K562 (cell line): Measurements from ENCODE around the gene PRDM10. TPM values are rescaled to one million over a fixed set of nuclear protein-coding genes. Genes with fewer than 3 reads are reported as not detected.

Experiments used
- ATAC-seq: fragments of 200-7000 bp; cut with Tn5 transposase; 3 replicates; pipeline ENCODE4 v1.9.1; 2020; ENCODE audit warnings: moderate library complexity
- BruUV-seq: library from RNA; stranded (reverse); fragments of 400-500 nt; replicated peaks from 2 replicates; lab custom pipeline; 2021; lab: Mats Ljungman, UMichigan
- CTCF ChIA-PET: fragments of 300-600 bp; formaldehyde crosslinking; extraction: SDS; loops from one replicate; lab custom pipeline; 2021; ENCODE audit warnings: low intra/inter-chr PET ratio; lab: Yijun Ruan, JAX
- POLR2A ChIA-PET: fragments of 300-600, 350-650 bp; sonication (Branson Sonifier 250); formaldehyde crosslinking; extraction: SDS; loops from one replicate; lab custom pipeline; 2021; ENCODE audit warnings: antibody characterized with exemption, inconsistent platforms; lab: Yijun Ruan, JAX
- DNase-seq, 4 experiments: peaks; one replicate each; pipeline versions ENCODE4 v3.0.0 to v3.0.0-alpha.2; 2011 to 2018; ENCODE audit warnings: low spot score in 3 of 4, mixed read lengths in 3 of 4; ENCODE audit errors: extremely low read depth in 1 of 4
- FAIRE-seq: peaks from 2 replicates; lab custom pipeline; 2011; peaks lifted over from hg19 to GRCh38; lab: Jason Lieb, UNC
- H2AFZ ChIP-seq: 2 replicates; pipeline ENCODE4 v1.6.0; 2011; ENCODE audit warnings: low read depth, low read length, control low read depth, inconsistent platforms
- H3K27ac ChIP-seq: fragments of 200-600 bp; 3 replicates; pipeline ENCODE4 v1.8.0; 2011; ENCODE audit warnings: low read depth, mild to moderate bottlenecking, control low read depth, inconsistent platforms, low read length, moderate library complexity, mixed read lengths; ENCODE audit errors: extremely low read depth
- H3K27me3 ChIP-seq, 2 experiments: fragments of 300-600 bp in 1 of 2; 2 replicates in 1 of 2; 3 replicates in 1 of 2; pipeline versions ENCODE4 v1.6.0 to v1.8.0; 2011; ENCODE audit warnings: inconsistent platforms in 2 of 2, low read length in 2 of 2, mild to moderate bottlenecking in 1 of 2, mixed read lengths in 1 of 2, moderate library complexity in 1 of 2; ENCODE audit not compliant: control insufficient read depth in 2 of 2, insufficient read depth in 2 of 2
- H3K36me3 ChIP-seq: fragments of 300-600 bp; 3 replicates; pipeline ENCODE4 v1.8.0; 2011; ENCODE audit warnings: mild to moderate bottlenecking, low read length, inconsistent platforms; ENCODE audit not compliant: control insufficient read depth, insufficient read depth
- H3K4me1 ChIP-seq, 2 experiments: fragments of 200-600 bp in 1 of 2; replicated peaks in 1 of 2; 2 replicates in 1 of 2; 3 replicates in 1 of 2; pipeline versions ENCODE4 v1.5.1 to v1.8.0; 2011; ENCODE audit warnings: inconsistent platforms in 2 of 2, low read length in 2 of 2, mild to moderate bottlenecking in 1 of 2, mixed read lengths in 1 of 2, moderate library complexity in 1 of 2; ENCODE audit not compliant: control insufficient read depth in 2 of 2, insufficient read depth in 2 of 2
- H3K4me2 ChIP-seq: 2 replicates; pipeline ENCODE4 v1.6.1; 2011; ENCODE audit warnings: low read length, control low read depth, inconsistent platforms, mixed read lengths; ENCODE audit not compliant: insufficient read depth
- H3K4me3 ChIP-seq: fragments of 200-600 bp; sonication (generic), shearing (Covaris generic); 2 replicates; pipeline ENCODE4 v1.5.1; 2016; ENCODE audit warnings: control low read depth, inconsistent platforms
- H3K79me2 ChIP-seq: fragments of 200-600 bp; 3 replicates; pipeline ENCODE4 v1.8.0; 2011; ENCODE audit warnings: low read length, inconsistent platforms; ENCODE audit not compliant: control insufficient read depth, insufficient read depth
- H3K9ac ChIP-seq, 2 experiments: 2 replicates each; pipeline versions ENCODE4 v1.6.0 to v1.6.1; 2011; ENCODE audit warnings: low read depth in 2 of 2, low read length in 2 of 2, control low read depth in 1 of 2, inconsistent platforms in 1 of 2, mild to moderate bottlenecking in 1 of 2, mixed read lengths in 1 of 2; ENCODE audit not compliant: insufficient read depth in 1 of 2
- H3K9me1 ChIP-seq: one replicate; pipeline ENCODE4 v1.6.0; 2011; ENCODE audit warnings: inconsistent platforms, mild to moderate bottlenecking, low read length, moderate library complexity; ENCODE audit not compliant: control insufficient read depth, insufficient read depth
- H3K9me3 ChIP-seq: replicated peaks from 2 replicates; pipeline ENCODE4 v1.5.1; 2011; ENCODE audit warnings: low read depth, low read length, inconsistent platforms; ENCODE audit not compliant: control insufficient read depth, insufficient read depth
- H4K20me1 ChIP-seq: replicated peaks from 2 replicates; pipeline ENCODE4 v1.6.1; 2011; ENCODE audit warnings: low read length, inconsistent platforms, mixed read lengths; ENCODE audit not compliant: control insufficient read depth, insufficient read depth
- CSDE1 ChIP-seq, 2 experiments: fragments of 450-650 bp; IDR thresholded peaks; 2 replicates each; pipeline ENCODE4 v1.6.1; 2016; ENCODE audit warnings: mild to moderate bottlenecking in 1 of 2
- DPF2 ChIP-seq: fragments of 450-650 bp; IDR thresholded peaks from 2 replicates; pipeline ENCODE4 v1.6.1; 2016
- GTF2A2 ChIP-seq: IDR thresholded peaks from 2 replicates; pipeline ENCODE4 v1.6.1; 2016; ENCODE audit warnings: mild to moderate bottlenecking, missing genetic modification characterization, missing compliant biosample characterization
- MAFK ChIP-seq: IDR thresholded peaks from 2 replicates; pipeline ENCODE4 v1.6.1; 2011; ENCODE audit warnings: low read length, improper control_type of control experiment
- MYC ChIP-seq, 2 experiments: fragments of 250-450 bp in 1 of 2; sonication (Bioruptor Pico) in 1 of 2; IDR thresholded peaks; 2 replicates each; pipeline versions ENCODE4 v1.5.1 to v1.6.1; 2012 to 2021; ENCODE audit warnings: low read depth in 2 of 2, borderline replicate concordance in 1 of 2, improper control_type of control experiment in 1 of 2, low read length in 1 of 2, mild to moderate bottlenecking in 1 of 2, moderate library complexity in 1 of 2
- NR1H2 ChIP-seq: sonication (generic); formaldehyde crosslinking; IDR thresholded peaks from 2 replicates; pipeline ENCODE4 v1.4.0; 2020; ENCODE audit warnings: mild to moderate bottlenecking, missing genetic modification reagents
- PPARD ChIP-seq: fragments of 250-450 bp; sonication (Bioruptor Pico); IDR thresholded peaks from 2 replicates; pipeline ENCODE4 v1.8.0; 2022; ENCODE audit warnings: inconsistent platforms, mild to moderate bottlenecking, moderate library complexity
- TAF9B ChIP-seq: fragments of 450-650 bp; IDR thresholded peaks from 2 replicates; pipeline ENCODE4 v1.6.1; 2018; ENCODE audit warnings: mild to moderate bottlenecking; ENCODE audit not compliant: partially characterized antibody
- YY1 ChIP-seq, 3 experiments: IDR thresholded peaks; 2 replicates each; pipeline ENCODE4 v1.6.1; 2011; ENCODE audit warnings: low read length in 2 of 3, mild to moderate bottlenecking in 2 of 3, moderate library complexity in 2 of 3, borderline replicate concordance in 1 of 3, control low read depth in 1 of 3, low read depth in 1 of 3; ENCODE audit not compliant: insufficient read depth in 3 of 3, insufficient replicate concordance in 2 of 3, control insufficient read depth in 1 of 3, insufficient read length in 1 of 3; ENCODE audit errors: extremely low read depth in 1 of 3
- ZFPM2 ChIP-seq: fragments of 250-450 bp; sonication (Bioruptor Pico); IDR thresholded peaks from 2 replicates; pipeline ENCODE4 v1.5.1; 2022; ENCODE audit warnings: mild to moderate bottlenecking
- ZNF699 ChIP-seq: fragments of 250-450 bp; sonication (Bioruptor Pico); IDR thresholded peaks from 2 replicates; pipeline ENCODE4 v1.8.0; 2021; ENCODE audit warnings: mild to moderate bottlenecking, moderate library complexity; ENCODE audit not compliant: insufficient replicate concordance
- WGBS: fragments of 100-300 bp; shearing (Covaris generic); methylation state at CpG from one replicate; pipeline ENCODE4 v1.1.6; 2016; ENCODE audit warnings: low coverage, mixed read lengths; ENCODE audit not compliant: insufficient coverage; ENCODE audit errors: missing lambda C conversion rate; 5-methylcytosine and 5-hydroxymethylcytosine counted together
- in situ Hi-C: fragments of 300-500 bp; cut with MboI; formaldehyde crosslinking; loops from 4 replicates; pipeline ENCODE4 v1.15.0; 2018; ENCODE audit warnings: inconsistent platforms, mixed read lengths
- intact Hi-C: fragments of 100-400 bp; cut with micrococcal nuclease; formaldehyde crosslinking; loops from 2 replicates; pipeline ENCODE4 v1.14.2; 2022
- polyA plus RNA-seq, 8 experiments: library from polyadenylated mRNA; depleted of rRNA in 4 of 8; stranded (reverse) in 5 of 8; unstranded in 3 of 8; fragments of >200 nt; fragmentation: Nextera tagmentation in 2 of 8; fragmentation: Illumina TruSeq in 1 of 8; extraction: Ambion mirVana in 2 of 8; extraction: Trizol in 1 of 8; gene quantifications; 2 replicates each; pipeline versions ENCODE4 v1.2.1 to v1.2.3, GENCODE V29; 2011 to 2014; ENCODE audit warnings: inconsistent platforms in 1 of 8, missing spikeins in 1 of 8
- total RNA-seq, 7 experiments: library from RNA; depleted of rRNA in 6 of 7; stranded (reverse); fragments of >200 nt in 6 of 7; fragmentation: Illumina TruSeq in 2 of 7; extraction: Trizol in 2 of 7; gene quantifications; 2 replicates each; pipeline versions ENCODE4 v1.2.1 to v1.2.3, GENCODE V29; 2011 to 2021; ENCODE audit warnings: low replicate concordance in 1 of 7
- TF ChIP-seq, protein P1 (sequence below), 2 experiments: fragments of 450-650 bp; IDR thresholded peaks; 2 replicates each; pipeline ENCODE4 v1.6.1; 2016; ENCODE audit warnings: mild to moderate bottlenecking in 2 of 2, borderline replicate concordance in 1 of 2, low read depth in 1 of 2, moderate library complexity in 1 of 2
- TF ChIP-seq, protein P2 (sequence below): fragments of 450-650 bp; formaldehyde crosslinking; conservative IDR thresholded peaks from 2 replicates; pipeline ENCODE4 v1.4.0; 2022; ENCODE audit warnings: mild to moderate bottlenecking, missing genetic modification characterization

Gene PRDM10
- total and polyA plus RNA-seq, 9 of the 15 experiments (the other 6 are each of a cell fraction or from before 2014, with no cell fraction given): 0.89 to 9.3 (median 4.5) TPM

DNA sequence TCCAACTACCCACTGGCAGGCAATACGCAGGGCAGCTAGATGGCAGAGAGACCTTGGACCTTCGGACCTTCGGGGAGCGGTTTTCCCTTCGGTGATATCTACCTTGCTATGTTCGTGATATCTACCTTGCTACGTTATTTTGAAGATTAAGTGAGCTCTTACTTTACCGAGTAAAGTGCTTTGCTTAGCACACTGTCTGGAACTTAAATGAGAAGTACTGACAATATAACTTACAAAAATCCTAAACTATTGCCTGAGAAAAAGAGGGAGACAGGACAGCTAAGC is 1.0 kb upstream of the PRDM10 start:
- TSS peak; percentile 88 for BruUV-seq
- H3K4me2 ChIP-seq: peak overlapping the region; percentile 98
- no peak for ATAC-seq
- H3K27me3 ChIP-seq: no peaks in the 10 kb centered on the region
- under 1% methylated on average over 8 of the region's 8 CpGs for WGBS
- peaks cover 43% of the 10 kb centered on the region for H3K79me2 ChIP-seq
- peak overlapping the region; percentile 100 for H3K27ac ChIP-seq
- H3K4me1 ChIP-seq: peaks cover 26 to 34% of the 10 kb centered on the region in 2 experiments
- peak overlapping the region; percentile 100 for H2AFZ ChIP-seq
- H3K4me3 ChIP-seq: peak overlapping the region; percentile 75
- H3K9me3 ChIP-seq: no peaks in the 10 kb centered on the region
- CTCF ChIA-PET: no interaction called here
- no peak for DNase-seq
- no peaks in the 10 kb centered on the region for H3K36me3 ChIP-seq
- no peaks in the 10 kb centered on the region for H4K20me1 ChIP-seq
- intact Hi-C loops: loop anchor here (2.0 kb wide), 2 partner anchors 53 to 81 kb away; no protein-coding TSS in a partner anchor
- FAIRE-seq: no peak
- in situ Hi-C loops: no loop called here
- H3K9ac ChIP-seq: peak overlapping the region; percentile 98 to 99
- H3K9me1 ChIP-seq: no peaks in the 10 kb centered on the region
- POLR2A ChIA-PET: interaction anchor here (0.7 to 4.2 kb wide), 12 partner anchors 11 to 519 kb away, joined by 3 to 35 read pairs (median 4); partner anchors contain the start of gene APLP2
- no peak for TF ChIP-seq ZNF699 (CRISPR knock-in tag)
- no peak for TF ChIP-seq ZFPM2 (CRISPR knock-in tag)
- no peak for TF ChIP-seq NR1H2 (CRISPR knock-in tag)
- TF ChIP-seq, protein P1, sequence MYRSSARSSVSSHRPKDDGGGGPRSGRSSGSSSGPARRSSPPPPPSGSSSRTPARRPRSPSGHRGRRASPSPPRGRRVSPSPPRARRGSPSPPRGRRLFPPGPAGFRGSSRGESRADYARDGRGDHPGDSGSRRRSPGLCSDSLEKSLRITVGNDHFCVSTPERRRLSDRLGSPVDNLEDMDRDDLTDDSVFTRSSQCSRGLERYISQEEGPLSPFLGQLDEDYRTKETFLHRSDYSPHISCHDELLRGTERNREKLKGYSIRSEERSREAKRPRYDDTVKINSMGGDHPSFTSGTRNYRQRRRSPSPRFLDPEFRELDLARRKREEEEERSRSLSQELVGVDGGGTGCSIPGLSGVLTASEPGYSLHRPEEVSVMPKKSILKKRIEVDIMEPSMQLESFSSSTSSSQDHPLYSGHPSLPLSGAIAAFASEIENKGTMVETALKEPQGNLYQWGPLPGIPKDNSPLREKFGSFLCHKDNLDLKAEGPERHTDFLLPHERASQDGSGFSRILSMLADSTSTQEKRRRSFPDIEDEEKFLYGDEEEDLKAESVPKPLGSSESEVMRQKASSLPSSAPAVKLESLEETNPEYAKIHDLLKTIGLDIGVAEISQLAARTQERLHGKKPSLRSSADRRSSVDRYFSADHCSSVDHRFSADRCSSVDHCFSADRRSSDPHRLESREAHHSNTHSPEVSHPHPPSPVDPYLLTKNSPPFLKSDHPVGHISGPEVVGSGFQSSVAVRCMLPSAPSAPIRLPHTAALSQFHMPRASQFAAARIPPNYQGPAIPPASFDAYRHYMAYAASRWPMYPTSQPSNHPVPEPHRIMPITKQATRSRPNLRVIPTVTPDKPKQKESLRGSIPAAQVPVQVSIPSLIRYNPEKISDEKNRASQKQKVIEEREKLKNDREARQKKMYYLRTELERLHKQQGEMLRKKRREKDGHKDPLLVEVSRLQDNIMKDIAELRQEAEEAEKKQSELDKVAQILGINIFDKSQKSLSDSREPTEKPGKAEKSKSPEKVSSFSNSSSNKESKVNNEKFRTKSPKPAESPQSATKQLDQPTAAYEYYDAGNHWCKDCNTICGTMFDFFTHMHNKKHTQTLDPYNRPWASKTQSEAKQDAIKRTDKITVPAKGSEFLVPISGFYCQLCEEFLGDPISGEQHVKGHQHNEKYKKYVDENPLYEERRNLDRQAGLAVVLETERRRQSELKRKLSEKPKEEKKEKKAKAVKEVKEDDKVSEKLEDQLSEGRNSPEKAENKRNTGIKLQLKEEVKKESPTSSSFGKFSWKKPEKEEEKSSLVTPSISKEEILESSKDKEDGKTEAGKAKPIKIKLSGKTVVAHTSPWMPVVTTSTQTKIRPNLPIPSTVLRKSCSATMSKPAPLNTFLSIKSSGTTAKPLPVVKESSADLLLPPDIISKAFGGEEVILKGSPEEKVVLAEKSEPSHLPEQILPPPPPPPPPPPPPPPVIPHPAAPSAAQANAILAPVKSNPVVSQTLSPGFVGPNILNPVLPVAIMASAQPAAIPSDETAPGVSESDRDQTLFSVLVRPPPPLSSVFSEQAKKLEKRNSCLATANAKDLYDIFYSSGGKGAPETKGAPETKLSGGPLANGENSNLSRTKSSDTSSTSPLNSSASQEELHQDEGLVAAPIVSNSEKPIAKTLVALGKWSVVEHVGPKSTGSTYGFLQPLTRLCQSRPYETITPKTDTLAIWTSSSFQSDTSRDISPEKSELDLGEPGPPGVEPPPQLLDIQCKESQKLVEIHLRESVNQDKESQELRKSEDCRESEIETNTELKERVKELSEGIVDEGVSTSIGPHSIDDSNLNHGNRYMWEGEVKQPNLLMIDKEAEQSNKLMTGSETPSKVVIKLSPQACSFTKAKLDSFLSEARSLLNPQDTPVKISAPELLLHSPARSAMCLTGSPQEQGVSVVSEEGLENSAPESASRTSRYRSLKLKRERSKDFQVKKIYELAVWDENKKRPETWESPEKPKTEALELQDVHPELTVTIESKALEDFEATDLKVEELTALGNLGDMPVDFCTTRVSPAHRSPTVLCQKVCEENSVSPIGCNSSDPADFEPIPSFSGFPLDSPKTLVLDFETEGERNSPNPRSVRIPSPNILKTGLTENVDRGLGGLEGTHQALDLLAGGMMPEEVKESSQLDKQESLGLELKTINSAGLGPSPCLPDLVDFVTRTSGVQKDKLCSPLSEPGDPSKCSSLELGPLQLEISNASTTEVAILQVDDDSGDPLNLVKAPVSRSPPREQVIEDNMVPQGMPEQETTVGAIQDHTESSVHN (IDR thresholded peaks at IDR 0.05; ENCODE audit: borderline replicate concordance in 1 of 2, low read depth in 1 of 2): peak in 1 of 2 experiments; percentile 56; a peak in 1 of 4 replicates
- TF ChIP-seq YY1 (IDR thresholded peaks at IDR 0.05; ENCODE audit: borderline replicate concordance in 1 of 3, control insufficient read depth in 1 of 3, extremely low read depth in 1 of 3, insufficient read depth in 3 of 3, insufficient read length in 1 of 3, insufficient replicate concordance in 2 of 3, low read depth in 1 of 3, low read length in 2 of 3): no peak
- no peak for TF ChIP-seq MYC (IDR thresholded peaks at IDR 0.05; ENCODE audit: low read depth, low read length)
- no peak for TF ChIP-seq MYC (CRISPR knock-in tag; IDR thresholded peaks at IDR 0.05; ENCODE audit: borderline replicate concordance, low read depth)
- TF ChIP-seq, protein P2, sequence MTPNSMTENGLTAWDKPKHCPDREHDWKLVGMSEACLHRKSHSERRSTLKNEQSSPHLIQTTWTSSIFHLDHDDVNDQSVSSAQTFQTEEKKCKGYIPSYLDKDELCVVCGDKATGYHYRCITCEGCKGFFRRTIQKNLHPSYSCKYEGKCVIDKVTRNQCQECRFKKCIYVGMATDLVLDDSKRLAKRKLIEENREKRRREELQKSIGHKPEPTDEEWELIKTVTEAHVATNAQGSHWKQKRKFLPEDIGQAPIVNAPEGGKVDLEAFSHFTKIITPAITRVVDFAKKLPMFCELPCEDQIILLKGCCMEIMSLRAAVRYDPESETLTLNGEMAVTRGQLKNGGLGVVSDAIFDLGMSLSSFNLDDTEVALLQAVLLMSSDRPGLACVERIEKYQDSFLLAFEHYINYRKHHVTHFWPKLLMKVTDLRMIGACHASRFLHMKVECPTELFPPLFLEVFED (CRISPR knock-in tag): no peak
- 0 out of 2 replicates have a peak, but pooled peaks have one; percentile 49 for TF ChIP-seq DPF2
- TF ChIP-seq CSDE1 (IDR thresholded peaks at IDR 0.05): 0 out of 4 replicates have a peak, but pooled peaks of 1 of the 2 experiments have one; percentile 10
- no peak for TF ChIP-seq MAFK
- TF ChIP-seq PPARD (CRISPR knock-in tag): no peak
- no peak for TF ChIP-seq GTF2A2 (tag)
- peak; percentile 37 for TF ChIP-seq TAF9B
